NCI-H2081 treated with DMSO at 0.1 percent for 48 hours (cell line): ENCODE data around the gene ARHGAP9.
A peak's percentile ranks its signal among the peaks of the same experiment; 100 is the strongest.
"Not testable (repeated sequence)": the region's sequence is repeated elsewhere in the genome, so short reads cannot be mapped to it uniquely, and the experiment has no call there.

Source experiments
- DNase-seq: peaks from one replicate; lab custom pipeline; 2025; lab: John Stamatoyannopoulos, UW

ARHGAP9 gene

DNA sequence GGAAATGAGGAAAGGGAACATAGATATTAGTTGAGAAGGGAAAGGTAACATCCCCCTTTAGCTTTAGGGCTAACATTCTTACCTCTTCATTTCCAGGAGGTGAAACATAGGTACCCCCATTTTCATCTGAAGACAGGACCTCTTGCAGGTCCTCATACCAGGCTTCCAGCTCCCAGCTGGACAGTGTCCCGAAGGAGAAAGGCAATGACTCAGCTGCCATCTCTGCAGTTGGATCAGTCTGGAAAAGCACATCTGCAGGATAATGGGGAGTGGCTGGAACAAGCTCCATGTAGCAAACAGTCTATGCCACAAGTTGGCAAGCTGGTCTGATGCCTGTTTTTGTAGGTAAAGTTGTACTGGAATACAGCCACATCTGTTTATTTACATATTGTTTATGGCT lies 37.5 kb upstream of the ARHGAP9 start:
- DNase-seq: no peak

DNA sequence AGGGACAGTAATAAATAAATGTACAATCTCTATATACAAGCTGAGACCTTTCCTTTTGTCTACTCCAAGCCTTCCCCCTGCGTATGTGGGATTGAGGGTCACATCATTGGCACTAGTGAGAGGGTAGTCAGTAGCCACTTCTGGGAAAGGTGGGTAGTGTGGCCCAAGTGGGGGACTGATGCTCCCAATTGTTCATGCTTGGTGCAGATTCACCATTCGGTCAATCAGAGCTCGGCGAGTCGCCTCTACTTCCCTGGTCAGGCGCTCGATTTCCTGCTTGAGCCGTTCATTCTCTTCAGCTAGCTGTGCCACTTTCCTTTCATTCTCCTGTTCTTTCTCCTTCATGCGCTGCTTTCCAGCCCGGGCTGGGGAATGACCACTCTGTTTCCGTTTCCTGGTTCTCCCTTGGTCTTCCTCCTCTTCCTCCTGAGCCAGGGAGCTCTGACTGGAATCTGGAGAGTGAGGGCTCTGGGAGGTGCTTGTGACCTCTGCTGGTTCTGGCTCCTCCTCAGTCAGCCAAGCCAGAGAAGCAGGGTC lies 37.0 kb upstream of the ARHGAP9 start:
- no peak for DNase-seq

DNA sequence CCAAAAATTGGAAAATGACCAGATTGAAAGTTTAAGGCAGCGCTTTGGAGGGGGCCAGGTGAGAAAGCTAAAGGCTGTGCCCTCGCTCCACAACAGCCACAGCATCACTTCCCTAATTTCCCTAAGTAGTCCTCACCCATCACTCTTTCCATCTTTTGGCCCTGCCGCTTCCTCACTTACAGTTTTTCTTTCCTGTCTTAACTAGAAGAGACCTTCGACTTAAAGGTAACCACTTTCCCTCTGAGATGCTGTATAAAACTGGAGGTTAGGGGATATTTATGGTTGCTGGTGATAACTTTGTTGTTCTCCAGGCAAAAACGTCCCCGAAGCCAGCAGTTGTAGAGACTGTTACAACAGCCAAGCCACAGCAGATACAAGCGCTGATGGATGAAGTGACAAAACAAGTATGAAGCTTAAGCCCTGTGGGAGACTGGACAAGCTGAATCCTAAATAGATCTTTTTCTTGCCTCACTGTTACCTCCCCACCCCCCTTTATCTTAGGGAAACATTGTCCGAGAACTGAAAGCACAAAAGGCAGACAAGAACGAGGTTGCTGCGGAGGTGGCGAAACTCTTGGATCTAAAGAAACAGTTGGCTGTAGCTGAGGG lies 36.4 kb upstream of the ARHGAP9 start:
- no peak for DNase-seq

DNA sequence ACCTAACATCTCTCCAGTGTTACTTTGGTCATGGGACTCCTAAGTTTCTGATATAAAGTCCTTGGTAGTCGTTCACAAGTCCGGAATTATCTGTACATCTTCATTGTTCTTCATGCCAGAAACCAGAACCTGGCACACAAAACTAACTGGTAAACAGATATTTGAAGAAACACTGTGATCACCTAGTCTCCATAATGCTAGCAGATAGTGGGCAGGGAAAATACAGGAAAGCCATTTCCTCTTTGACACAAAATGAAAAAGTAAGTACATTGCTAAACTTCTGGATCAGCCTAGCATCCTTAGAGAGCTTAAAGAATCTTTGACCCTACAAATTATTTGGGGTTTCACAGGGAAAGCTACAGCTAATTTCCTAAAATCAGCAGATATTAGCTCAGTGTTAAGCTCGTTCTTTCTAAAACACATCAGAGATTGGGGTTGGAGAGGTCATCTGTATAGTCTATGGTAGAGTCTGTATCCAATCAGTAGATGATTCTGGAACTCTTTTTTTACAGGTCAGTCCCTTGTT lies 35.8 kb upstream of the ARHGAP9 start:
- no peak for DNase-seq

DNA sequence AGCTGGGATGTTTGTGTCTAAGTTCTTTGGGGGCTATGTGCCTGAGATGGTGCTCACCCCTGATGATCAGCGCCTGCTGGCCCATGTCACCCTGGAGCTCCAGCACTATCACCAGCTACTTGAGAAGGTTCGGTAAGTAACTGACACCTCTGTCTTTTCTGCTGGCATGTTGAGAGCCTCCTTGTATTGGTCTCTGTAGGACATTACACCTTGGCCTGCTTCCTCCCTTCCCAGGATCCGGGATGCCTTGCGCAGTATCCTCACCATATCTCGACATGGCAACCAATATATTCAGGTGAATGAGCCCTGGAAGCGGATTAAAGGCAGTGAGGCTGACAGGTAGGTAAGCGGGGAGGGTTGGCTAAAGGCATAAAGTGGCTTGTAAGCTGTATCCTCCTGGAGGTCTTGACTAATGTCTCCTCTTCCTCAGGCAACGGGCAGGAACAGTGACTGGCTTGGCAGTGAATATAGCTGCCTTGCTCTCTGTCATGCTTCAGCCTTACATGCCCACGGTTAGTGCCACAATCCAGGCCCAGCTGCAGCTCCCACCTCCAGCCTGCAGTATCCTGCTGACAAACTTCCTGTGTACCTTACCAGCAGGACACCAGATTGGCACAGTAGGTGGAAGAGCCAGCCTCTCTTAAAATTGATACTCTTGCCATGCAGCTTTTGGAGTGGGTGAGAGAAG lies 35.2 kb upstream of the ARHGAP9 start:
- DNase-seq: peak; percentile 57

DNA sequence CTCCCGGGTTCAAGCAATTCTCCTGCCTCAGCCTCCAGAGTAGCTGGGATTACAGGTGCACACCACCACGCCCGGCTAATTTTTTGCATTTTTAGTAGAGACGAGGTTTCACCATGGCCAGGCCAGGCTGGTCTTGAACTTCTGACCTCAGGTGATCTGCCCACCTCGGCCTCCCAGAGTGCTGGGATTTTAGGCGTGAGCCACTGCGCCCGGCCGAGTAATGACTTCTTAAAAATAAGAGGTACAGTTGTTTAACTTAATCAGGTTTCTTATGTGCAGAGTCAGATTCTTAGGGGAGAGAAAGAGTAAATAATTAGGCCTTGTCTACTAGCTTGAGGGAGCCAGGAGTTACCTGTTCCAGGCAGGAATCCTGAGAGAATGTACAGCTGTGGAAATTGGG lies 34.6 kb upstream of the ARHGAP9 start:
- DNase-seq: not testable (repeated sequence)

DNA sequence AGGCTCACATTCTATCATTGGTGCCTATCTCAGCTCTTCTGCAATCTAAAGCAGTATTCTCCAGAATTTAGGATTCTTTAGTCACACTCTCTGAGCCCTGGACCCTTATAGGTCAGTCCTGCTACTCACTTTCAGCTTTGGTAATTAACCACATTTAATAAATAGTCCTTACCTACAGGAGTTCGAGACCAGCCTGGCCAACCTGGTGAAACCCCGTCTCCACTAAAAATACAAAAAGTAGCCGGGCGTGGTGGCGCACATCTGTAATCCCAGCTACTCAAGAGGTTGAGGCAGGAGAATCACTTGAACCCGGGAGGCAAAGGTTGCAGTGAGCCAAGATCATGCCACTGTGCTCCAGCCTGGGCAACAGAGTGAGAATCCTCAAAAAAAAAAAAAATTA lies 34.0 kb upstream of the ARHGAP9 start:
- not testable (repeated sequence) for DNase-seq

DNA sequence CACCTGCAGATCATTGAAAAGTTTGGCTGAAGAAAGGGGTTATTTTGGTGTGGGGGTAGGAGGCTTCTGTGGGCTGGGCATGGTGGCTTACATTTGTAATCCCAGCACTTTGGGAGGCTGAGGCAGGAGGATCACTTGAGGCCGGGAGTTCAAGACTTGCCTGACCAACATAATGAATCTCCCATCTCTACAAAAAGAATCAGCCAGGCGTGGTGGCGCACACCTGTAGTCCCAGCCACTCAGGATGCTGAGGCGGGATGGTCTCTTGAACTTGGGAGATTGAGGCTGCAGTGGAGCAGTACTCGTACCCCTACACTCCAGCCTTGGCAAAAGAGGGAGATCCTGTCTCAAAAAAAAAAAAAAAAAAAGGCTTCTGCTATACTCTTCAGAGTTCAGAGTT lies 33.6 kb upstream of the ARHGAP9 start:
- no peak for DNase-seq

DNA sequence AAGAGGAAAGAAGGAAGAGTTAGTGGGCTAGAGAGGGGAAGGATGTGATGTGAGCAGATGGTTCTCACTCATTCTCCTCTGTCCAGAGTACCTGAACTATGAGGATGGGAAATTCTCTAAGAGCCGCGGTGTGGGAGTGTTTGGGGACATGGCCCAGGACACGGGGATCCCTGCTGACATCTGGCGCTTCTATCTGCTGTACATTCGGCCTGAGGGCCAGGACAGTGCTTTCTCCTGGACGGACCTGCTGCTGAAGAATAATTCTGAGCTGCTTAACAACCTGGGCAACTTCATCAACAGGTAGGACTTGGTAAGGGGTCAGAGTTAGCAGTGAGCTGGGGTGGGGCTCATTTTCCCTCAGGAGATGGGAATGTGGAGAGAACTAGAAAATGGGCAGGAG lies 33.0 kb upstream of the ARHGAP9 start:
- no peak for DNase-seq

DNA sequence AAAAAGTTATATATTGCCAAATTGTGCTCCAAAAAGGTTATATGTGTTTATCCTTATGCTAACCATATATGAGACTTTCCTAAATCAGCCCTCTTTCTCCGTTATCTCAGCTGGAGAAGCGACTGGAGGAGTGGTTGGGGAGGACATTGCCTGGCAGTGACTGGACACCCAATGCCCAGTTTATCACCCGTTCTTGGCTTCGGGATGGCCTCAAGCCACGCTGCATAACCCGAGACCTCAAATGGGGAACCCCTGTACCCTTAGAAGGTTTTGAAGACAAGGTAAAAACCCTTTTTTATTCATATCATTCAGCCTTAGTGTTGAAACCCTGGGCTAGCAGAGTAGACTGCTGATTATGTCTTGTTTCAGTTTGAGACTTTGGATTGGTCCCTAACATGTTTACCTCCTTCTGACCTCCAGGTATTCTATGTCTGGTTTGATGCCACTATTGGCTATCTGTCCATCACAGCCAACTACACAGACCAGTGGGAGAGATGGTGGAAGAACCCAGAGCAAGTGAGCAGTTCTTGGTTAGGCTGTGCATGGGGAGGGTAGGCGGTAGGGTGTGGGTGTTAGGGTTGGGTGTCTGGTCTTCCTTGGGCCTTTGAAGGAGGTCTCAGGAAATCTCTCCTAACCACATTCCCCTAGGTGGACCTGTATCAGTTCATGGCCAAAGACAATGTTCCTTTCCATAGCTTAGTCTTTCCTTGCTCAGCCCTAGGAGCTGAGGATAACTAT lies 32.1 kb upstream of the ARHGAP9 start:
- DNase-seq: no peak

DNA sequence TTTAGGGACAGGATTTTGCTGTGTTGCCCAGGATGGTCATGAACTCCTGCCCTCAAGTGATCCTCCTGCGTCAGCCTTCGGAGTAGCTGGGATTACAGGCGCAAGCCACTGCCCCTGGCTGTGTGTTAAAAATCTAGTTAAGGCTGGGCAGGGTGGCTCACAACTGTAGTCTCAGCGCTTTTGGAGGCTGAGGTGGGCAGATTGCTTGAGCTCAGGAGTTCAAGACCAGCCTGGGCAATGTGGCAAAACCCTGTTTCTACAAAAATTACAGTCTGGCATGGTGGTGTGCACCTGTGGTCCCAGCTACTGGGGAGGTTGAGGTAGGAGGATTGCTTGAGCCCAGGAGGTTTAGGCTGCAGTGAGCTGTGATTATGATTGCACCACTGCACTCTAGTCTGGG lies 31.5 kb upstream of the ARHGAP9 start:
- no peak for DNase-seq

DNA sequence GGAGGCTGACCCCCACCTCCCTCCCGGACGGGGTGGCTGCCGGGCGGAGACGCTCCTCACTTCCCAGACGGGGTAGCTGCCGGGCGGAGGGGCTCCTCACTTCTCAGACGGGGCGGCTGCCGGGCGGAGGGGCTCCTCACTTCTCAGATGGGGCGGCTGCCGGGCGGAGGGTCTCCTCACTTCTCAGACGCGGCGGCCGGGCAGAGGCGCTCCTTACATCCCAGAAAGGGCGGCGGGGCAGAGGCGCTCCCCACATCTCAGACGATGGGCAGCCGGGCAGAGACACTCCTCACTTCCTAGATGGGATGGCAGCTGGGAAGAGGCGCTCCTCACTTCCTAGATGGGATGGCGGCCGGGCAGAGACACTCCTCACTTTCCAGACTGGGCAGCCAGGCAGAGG lies 28.1 kb upstream of the ARHGAP9 start:
- DNase-seq: not testable (repeated sequence)

DNA sequence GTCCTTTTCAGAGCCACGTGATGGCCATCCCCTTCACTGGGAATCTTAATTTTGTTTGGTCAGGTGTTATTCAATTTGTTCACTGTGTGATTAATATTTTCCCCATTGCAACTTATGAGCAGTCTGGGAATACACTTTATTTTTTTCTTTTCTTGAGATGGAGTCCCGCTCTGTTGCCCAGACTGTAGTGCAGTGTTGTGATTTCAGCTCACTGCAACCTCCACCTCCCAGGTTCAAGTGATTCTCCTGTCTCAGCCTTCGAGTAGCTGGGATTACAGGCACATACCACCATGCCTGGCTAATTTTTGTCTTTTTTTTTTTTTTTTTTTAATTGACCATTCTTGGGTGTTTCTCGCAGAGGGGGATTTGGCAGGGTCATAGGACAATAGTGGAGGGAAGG lies 26.9 kb upstream of the ARHGAP9 start:
- DNase-seq: not testable (repeated sequence)

DNA sequence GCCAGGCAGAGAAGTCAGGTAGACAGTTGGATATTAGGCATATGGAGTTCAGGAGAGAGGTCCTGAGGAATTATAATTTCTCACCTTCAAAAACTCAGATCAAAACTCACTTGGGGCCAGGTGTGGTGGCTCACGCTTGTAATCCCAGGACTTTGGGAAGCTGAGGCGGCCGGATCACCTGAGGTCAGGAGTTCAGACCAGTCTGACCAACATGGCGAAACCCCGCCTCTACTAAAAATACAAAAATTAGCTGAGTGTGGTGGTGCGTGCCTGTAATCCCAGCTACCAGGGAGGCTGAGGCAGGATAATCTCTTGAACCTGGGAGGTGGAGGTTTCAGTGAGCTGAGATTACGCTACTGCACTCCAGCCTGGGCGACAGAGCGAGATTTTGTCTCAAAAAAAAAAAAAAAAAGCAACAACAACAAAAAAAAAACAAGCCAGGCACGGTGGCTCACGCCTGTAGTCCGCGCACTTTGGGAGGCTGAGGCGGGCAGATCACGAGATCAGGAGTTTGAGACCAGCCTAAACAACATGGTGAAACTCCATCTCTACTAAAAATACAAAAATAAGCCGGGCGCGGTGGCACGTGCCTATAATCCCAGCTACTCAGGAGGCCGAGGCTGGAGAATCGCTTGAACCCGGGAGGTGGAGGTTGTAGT lies 22.8 kb upstream of the ARHGAP9 start:
- not testable (repeated sequence) for DNase-seq

DNA sequence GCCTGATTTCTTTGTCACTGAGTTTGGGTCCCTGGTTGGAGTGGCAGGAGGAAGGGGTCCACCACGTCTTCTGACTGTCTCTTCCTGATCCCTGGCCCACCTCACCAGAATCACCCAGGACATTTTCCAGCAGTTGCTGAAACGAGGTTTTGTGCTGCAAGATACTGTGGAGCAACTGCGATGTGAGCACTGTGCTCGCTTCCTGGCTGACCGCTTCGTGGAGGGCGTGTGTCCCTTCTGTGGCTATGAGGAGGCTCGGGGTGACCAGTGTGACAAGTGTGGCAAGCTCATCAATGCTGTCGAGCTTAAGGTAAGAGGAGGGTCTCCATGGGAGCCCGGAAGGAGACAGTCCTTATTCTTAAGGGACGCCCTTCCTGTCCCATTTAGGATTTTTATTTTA lies 20.5 kb upstream of the ARHGAP9 start:
- DNase-seq: no peak

DNA sequence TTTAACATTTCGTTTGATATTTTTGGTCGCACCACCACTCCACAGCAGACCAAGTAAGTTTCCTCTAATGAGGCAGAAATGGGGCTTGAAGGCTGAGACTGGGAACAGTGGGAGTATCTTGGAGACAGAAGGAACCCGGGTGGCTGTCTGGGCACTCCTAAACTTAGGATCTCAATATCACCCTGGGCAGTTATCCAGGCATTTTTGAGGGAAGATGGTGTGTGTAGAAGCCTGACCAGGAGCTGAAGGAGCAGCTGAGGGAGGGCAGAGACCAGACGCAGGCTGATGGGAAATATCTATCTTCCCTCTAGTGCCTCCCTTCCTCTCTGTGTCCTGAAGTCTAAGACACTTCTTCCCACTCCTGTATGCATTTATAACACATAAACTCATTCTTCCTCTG lies 18.9 kb upstream of the ARHGAP9 start:
- no peak for DNase-seq

DNA sequence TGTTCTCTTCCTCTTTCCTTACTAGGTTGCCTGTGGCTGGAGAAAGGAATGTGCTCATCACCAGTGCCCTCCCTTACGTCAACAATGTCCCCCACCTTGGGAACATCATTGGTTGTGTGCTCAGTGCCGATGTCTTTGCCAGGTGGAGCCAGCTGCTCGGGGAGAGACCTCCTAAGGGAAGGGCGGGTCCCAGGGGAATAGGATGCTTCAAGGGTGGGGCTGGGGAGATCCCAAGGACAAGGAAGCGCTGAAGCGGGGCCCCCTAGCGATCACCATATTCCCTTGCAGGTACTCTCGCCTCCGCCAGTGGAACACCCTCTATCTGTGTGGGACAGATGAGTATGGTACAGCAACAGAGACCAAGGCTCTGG lies 18.5 kb upstream of the ARHGAP9 start:
- DNase-seq: no peak

DNA sequence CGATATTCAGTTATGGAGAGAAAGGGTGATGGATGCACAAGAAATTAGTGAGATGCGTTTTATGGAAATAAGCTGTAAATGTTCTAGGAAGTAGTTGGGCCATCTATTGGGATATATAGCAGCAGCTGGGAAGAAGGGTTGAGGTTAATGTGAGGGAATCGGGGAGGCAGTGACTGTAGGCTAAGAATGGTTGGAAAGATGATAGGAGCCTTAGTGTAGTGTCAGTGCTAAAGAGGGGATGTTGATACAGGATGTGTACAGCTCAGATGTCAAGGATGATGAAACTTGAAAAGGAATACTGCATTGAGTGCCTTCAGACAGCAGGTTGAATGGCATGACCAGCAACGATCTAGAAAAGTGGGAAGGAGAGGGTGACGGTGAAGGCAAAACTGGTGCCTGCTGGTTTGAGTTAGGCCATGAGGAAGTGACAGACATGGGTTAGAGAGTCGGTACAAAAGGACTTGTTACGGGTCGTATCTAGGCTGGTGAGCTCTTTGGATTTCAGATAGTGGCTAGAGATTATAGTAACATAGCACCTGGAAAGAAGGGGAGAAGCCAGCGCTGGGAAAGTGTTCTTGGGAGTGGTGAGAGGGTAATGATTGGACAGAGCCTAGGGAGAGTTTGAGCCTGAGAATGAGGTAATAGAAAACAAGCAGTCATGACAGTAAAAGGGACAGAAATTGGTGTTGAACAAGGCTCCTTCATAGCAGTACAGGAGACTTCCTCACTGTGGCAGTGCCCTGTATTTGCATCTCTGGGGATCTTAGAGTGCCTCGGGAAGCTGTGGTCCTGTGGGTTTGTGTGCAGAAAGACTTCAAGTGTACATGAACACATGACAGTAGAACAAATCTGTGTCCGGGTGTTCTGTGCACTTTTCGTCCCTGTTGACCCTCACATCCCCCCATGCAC lies 17.8 kb upstream of the ARHGAP9 start:
- no peak for DNase-seq

DNA sequence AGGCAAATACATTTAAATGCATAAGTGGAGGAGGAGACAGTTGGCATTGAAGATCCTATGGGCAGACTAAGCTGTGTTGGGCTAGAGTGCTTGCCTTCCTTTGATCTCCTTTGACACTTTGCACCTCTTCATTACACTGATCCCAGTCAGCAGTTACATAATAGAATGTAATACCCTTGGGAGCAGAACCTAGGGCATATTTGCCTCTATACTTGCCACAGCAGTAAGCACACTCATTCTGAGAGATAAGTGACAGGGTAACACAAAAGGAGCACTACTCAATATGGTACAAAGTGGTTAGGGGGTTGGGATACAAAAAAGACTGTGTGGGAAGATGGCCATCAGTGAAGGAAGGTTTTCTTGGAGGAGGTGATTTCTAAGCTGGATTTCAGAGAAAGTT lies 17.2 kb upstream of the ARHGAP9 start:
- no peak for DNase-seq

DNA sequence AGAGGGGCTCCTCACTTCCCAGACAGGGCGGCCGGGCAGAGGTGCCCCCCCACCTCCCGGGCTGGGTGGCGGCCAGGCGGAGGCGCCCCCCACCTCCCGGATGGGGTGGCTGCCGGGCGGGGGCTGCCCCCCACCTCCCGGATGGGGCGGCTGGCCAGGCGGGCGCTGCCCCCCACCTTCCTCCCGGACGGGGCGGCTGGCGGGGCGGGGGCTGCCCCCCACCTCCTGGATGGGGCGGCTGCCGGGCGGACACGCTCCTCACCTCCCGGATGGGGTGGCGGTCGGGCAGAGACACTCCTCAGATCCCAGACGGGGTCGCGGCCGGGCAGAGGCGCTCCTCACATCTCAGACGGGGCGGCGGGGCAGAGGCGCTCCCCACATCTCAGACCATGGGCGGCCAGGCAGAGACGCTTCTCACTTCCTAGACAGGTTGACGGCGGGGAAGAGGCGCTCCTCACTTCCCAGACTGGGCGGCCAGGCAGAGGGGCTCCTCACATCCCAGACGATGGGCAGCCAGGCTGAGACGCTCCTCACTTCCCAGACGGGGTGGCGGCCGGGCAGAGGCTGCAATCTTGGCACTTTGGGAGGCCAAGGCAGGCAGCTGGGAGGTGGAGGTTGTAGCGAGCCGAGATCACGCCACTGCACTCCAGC lies 15.5 kb upstream of the ARHGAP9 start:
- DNase-seq: not testable (repeated sequence)
